NCI-H82 treated with DMSO at 0.1 percent for 48 hours (cell line): ENCODE results near the gene CALML5.

Experiments
- DNase-seq: peaks from one replicate; lab custom pipeline; 2025; ENCODE audit not compliant: unreplicated experiment; lab: John Stamatoyannopoulos, UW

CALML5 gene, protein sequence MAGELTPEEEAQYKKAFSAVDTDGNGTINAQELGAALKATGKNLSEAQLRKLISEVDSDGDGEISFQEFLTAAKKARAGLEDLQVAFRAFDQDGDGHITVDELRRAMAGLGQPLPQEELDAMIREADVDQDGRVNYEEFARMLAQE

DNA sequence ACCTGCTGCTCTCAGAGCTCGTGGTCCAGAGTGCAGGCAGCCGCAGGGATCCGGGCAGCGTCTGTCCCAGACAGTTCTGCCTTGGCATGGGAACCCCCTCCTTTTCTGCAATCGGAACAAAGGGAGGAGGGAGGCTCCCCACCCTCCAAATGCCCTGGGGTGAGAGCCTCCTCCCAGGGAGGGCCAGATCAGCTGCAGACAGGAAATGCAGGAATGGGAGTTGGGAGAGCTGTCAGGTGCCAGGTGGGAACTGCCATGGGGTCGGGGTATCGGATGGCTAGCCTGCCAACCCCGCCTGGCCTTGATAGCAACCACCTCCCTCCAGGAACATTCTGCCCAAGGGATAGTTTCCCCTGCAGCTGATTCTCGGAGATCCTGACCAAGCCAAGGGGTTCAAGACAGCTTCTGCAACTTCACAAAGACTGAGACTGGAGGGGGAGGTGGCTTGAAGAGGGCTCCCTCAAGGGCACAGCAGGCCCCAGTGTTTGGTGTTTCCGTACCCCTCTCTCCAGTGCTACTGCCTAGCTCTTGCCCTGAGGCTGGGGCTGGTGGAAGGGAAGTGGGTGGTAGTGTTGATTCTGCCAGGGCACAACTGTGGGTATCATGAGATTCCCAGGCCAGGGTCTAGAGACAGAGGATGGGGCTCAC, at the start of gene CALML5:
TSS of gene CALML5 (minus strand) at position 78 of the 648 bp plus-strand sequence. CDS start 132 bp downstream, outside the sequence.
- DNase-seq: no peak

DNA sequence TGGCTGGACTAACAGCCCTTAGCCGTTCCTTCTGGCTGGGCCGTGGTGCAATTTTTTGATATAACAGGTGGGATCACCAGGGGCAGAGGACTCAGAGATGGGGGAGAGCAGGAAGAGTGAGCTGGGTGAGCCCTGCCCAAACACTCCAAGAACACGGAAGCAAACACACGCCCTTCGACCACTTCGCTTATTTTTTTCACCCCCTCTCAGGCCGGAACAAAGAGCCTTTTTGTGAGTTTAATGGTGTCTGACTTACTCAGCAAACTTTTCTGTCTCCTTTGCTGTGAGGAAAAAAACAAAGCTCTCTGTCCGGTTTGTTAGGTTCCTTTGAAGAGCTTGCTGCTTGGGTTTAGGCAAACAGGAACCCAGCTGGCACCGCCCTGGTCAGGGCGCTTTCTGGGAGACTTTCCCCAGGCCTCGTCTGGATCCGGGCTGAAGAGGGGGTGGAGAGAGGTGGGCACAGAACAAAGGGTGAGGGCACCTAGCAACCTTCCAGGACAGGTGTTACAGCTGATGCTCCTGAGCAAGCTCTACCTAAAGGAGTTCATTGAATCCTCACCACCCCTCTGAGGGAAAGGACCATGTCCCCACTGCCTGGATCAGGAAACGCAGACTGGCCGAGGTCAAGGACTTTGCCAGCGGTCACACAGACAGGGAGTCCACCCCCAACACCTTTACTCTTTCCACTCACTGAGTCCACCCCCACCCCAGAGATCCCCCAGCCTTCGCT, 48.7 kb upstream of the CALML5 start:
- no peak for DNase-seq

DNA sequence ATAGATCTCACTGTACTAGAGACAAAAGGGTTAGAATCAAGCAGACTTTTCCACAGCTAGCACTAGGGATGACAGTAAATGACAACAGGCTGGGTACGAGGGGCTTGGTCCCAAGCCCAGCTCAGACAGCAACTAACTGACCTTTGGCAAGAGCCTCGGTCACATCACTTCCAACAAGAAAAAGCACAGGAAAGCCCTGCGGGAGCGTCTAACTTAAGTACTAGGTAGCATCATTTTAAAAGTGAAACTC, 48.2 kb upstream of the CALML5 start:
- no peak for DNase-seq

- no peak for DNase-seq
Observed at GRCh38 chr10:5546891-5547680, 47.7 kb upstream of the CALML5 start.

GRCh38 chr10:5545778-5546710, 46.7 kb upstream of the CALML5 start:
- no peak for DNase-seq

DNA sequence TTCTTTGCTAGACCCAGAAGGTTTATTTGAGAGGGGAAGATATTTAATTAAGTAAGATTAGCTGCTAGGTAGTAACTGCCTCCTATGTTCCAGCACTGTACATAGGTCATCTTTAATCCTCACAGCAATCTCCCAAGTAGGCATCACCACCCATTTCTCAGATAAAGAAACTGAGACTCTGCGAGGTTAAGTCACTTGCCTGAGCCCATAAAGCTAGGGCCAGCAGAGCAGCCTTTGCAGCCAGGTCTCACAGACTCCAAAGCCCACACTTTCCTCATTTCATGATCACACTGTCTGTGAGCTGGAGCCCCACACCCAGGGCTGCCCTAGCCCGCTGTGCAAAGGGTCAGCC, 46.0 kb upstream of the CALML5 start:
- no peak for DNase-seq

DNA sequence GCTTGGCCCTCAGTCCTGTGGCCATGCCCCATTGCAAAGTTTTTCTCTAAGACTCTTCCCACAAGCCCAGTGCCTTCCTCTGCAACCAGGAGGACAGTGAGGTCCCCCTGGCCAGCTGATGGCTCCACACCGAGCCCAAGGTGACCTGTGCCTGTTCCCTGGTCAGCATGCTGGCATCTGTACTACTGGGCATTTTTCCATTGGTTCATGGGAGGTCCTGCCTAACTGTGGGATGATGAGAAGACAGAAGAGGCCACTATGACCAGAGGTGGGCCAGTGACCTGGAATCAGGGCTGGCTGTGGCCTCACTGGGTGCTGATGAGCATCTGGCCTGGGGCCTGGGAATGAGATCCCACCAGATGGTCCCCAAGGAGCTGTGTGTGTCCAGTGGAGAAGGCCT, 45.6 kb upstream of the CALML5 start:
- DNase-seq: no peak

GRCh38 chr10:5544216-5544805, 44.9 kb upstream of the CALML5 start:
- no peak for DNase-seq

- no peak for DNase-seq
Observed at GRCh38 chr10:5543623-5544022, 44.3 kb upstream of the CALML5 start.

DNA sequence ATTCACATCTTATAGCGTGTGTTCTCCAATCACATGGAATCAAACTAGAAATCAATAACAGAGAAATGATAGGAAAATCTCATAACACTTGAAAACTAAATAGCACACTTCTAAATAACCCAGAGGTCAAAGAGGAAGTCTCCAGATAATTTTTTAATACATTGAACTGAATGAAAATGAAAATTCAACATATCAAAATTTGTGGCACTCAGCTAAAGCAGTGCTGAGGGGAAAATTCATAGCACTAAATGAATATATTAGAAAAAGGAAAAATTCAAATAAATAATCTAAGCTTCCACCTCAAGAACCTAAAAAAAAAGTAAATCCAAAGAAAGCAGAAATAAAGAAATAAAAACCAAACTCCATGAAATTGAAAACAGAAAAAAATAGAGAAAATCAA, 42.7 kb upstream of the CALML5 start:
- no peak for DNase-seq

DNA sequence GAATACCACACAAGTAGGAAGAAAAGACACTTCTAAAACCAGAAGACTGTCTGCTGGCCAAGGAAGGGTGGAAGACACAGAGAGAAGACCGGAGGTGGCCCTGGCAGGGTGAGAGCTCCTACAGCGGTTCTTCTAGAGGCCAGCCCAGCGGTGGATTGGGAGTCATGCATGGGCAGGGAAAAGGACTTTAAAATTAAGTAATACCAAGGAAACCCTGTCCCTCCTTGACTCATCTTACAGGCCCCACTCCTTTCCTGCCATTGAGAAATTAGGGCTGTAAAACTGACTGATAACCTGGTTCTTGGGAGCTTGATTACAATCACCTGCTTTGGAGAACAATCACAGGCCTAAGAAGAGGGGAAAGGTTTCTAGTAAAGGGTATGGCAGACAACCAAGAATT, 41.5 kb upstream of the CALML5 start:
- DNase-seq: no peak

GRCh38 chr10:5540080-5540479, 40.7 kb upstream of the CALML5 start:
- DNase-seq: no peak

- no peak for DNase-seq
Observed at GRCh38 chr10:5538892-5539651, 39.7 kb upstream of the CALML5 start.

GRCh38 chr10:5538446-5538845, 39.1 kb upstream of the CALML5 start:
- DNase-seq: no peak

DNA sequence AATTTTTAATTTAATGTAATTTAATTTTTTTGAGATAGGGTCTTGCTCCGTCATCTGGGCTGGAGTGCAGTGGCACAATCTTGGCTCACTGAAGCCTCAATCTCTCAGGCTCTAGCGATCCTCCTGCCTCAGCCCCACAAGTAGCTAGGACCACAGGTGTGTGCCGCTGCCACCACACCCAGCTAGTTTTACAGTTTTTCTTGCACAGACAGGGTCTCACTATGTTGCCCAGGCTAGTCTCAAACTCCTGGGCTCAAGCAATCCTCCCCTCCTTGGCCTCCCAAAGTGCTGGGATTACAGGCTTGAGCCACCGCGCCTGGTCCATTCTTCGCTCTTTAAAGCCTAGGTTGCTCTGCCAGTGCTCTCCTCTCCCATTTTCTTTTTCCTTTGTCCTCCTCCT, 38.3 kb upstream of the CALML5 start:
- DNase-seq: no peak

- no peak for DNase-seq
Observed at GRCh38 chr10:5536486-5537081, 37.2 kb upstream of the CALML5 start.

GRCh38 chr10:5534880-5535856, 35.8 kb upstream of the CALML5 start:
- DNase-seq: no peak
